ENCODE data around the gene REC114.
"Not testable (repeated sequence)": the region's sequence is repeated elsewhere in the genome, so short reads cannot be mapped to it uniquely, and the experiment has no call there.

REC114 gene

GRCh38 chr15:73442968-73443367, at the start of gene REC114:
Gene REC114 (plus strand): TSS chr15:73443164. CDS start chr15:73443186, 22 bp downstream.
- DNase-seq (ENCODE audit: low read depth) = no peak

- no peak for DNase-seq (ENCODE audit: low read depth)
Measured at GRCh38 chr15:73393336-73393735, 49.6 kb upstream of the REC114 start.

- DNase-seq (ENCODE audit: low read depth) = no peak
Measured at GRCh38 chr15:73394782-73395181, 48.2 kb upstream of the REC114 start.

- DNase-seq (ENCODE audit: low read depth) = no peak
Measured at GRCh38 chr15:73395671-73396070, 47.3 kb upstream of the REC114 start.

- DNase-seq (ENCODE audit: low read depth) = no peak
Measured at GRCh38 chr15:73397461-73397860, 45.5 kb upstream of the REC114 start.

GRCh38 chr15:73398861-73399260, 44.1 kb upstream of the REC114 start:
- DNase-seq (ENCODE audit: low read depth) = no peak

GRCh38 chr15:73400222-73400621, 42.7 kb upstream of the REC114 start:
- not testable (repeated sequence) for DNase-seq (ENCODE audit: low read depth)

- no peak for DNase-seq (ENCODE audit: low read depth)
Measured at GRCh38 chr15:73403171-73403570, 39.8 kb upstream of the REC114 start.

- no peak for DNase-seq (ENCODE audit: low read depth)
Measured at GRCh38 chr15:73414876-73415275, 28.1 kb upstream of the REC114 start.

GRCh38 chr15:73424506-73424905, 18.5 kb upstream of the REC114 start:
- DNase-seq (ENCODE audit: low read depth) = no peak

- no peak for DNase-seq (ENCODE audit: low read depth)
Measured at GRCh38 chr15:73425510-73425909, 17.5 kb upstream of the REC114 start.

- DNase-seq (ENCODE audit: low read depth) = no peak
Measured at GRCh38 chr15:73426323-73426994, 16.5 kb upstream of the REC114 start.

GRCh38 chr15:73431329-73431728, 11.6 kb upstream of the REC114 start:
- not testable (repeated sequence) for DNase-seq (ENCODE audit: low read depth)

- DNase-seq (ENCODE audit: low read depth) = no peak
Measured at GRCh38 chr15:73433873-73434272, 9.1 kb upstream of the REC114 start.

GRCh38 chr15:73436613-73437012, 6.4 kb upstream of the REC114 start:
- DNase-seq (ENCODE audit: low read depth) = no peak

GRCh38 chr15:73437543-73438109, 5.3 kb upstream of the REC114 start:
- DNase-seq (ENCODE audit: low read depth) = no peak

GRCh38 chr15:73438651-73439050, 4.3 kb upstream of the REC114 start:
- DNase-seq (ENCODE audit: low read depth) = no peak

- DNase-seq (ENCODE audit: low read depth) = no peak
Measured at GRCh38 chr15:73440571-73440970, 2.4 kb upstream of the REC114 start.

GRCh38 chr15:73442421-73442820, 543 bp upstream of the REC114 start:
- no peak for DNase-seq (ENCODE audit: low read depth)

GRCh38 chr15:73447471-73447870, 4.5 kb downstream of the REC114 start:
- not testable (repeated sequence) for DNase-seq (ENCODE audit: low read depth)

- DNase-seq (ENCODE audit: low read depth) = not testable (repeated sequence)
Measured at GRCh38 chr15:73448158-73448758, 5.3 kb downstream of the REC114 start.

- DNase-seq (ENCODE audit: low read depth) = not testable (repeated sequence)
Measured at GRCh38 chr15:73449980-73450379, 7.0 kb downstream of the REC114 start.

GRCh38 chr15:73454096-73454495, 11.1 kb downstream of the REC114 start:
- DNase-seq (ENCODE audit: low read depth) = no peak

- no peak for DNase-seq (ENCODE audit: low read depth)
Measured at GRCh38 chr15:73455876-73456275, 12.9 kb downstream of the REC114 start.
